ENCODE measurements around the gene UBA5. TPM values are rescaled to one million over a fixed set of nuclear protein-coding genes. Genes with fewer than 3 reads are reported as not detected.
A peak's percentile ranks its signal among the peaks of the same experiment; 100 is the strongest.

The UBA5 gene
- total RNA-seq, 1 donor from 2014 or later = 36.2 TPM

GRCh38 chr3:132642539-132642847 is 17.6 kb upstream of the UBA5 start:
- Histone ChIP-seq H3K4me1 (ENCODE audit: insufficient read depth, low read length) (peaks cover 6% of the 10 kb centered on the region), H3K4me3 (ENCODE audit: insufficient read depth, low read depth, low read length) (no peak overlapping the region)
- no peak for FAIRE-seq

GRCh38 chr3:132643366-132643765 is 16.8 kb upstream of the UBA5 start:
- Mint-ChIP-seq H3K9me3 (ENCODE audit: unreplicated experiment) (no peaks in the 10 kb centered on the region), H3K4me1 (ENCODE audit: low read depth, unreplicated experiment) (peaks cover 2% of the 10 kb centered on the region), H3K27me3 (ENCODE audit: low read depth, unreplicated experiment) (no peaks in the 10 kb centered on the region), H3K36me3 (ENCODE audit: low read depth, unreplicated experiment) (no peaks in the 10 kb centered on the region), H3K27ac (ENCODE audit: unreplicated experiment) (no peak overlapping the region), H3K4me3 (ENCODE audit: unreplicated experiment) (no peak overlapping the region)
- Histone ChIP-seq H3K4me1 (ENCODE audit: insufficient read depth, low read length) (peaks cover 6% of the 10 kb centered on the region), H3K79me2 (ENCODE audit: insufficient read depth, low read length) (no peaks in the 10 kb centered on the region), H3K4me2 (ENCODE audit: low read length) (no peak overlapping the region), H3K9ac (ENCODE audit: low read length) (no peak overlapping the region), H3K27ac (ENCODE audit: low read depth, low read length) (no peak overlapping the region), H3K9me3 (ENCODE audit: insufficient read depth, low read depth, low read length) (no peaks in the 10 kb centered on the region), H4K20me1 (ENCODE audit: insufficient read depth, low read length) (no peaks in the 10 kb centered on the region), H3K27me3 (ENCODE audit: insufficient read depth, low read length) (no peaks in the 10 kb centered on the region), H3K36me3 (ENCODE audit: insufficient read depth, low read length) (no peaks in the 10 kb centered on the region), H3K4me3 (ENCODE audit: insufficient read depth, low read depth, low read length) (no peak overlapping the region), H2AFZ (ENCODE audit: low read depth, low read length) (no peak overlapping the region)
- TF ChIP-seq CTCF (IDR thresholded peaks at IDR 0.05; ENCODE audit: insufficient read depth, low read depth, low read length) = no peak
- no peak for TF ChIP-seq EZH2 (IDR thresholded peaks at IDR 0.05; ENCODE audit: insufficient read depth, low read length)
- DNase-seq (ENCODE audit: low read depth) = no peak
- no peak for FAIRE-seq

More at GRCh38 chr3:132642539-132642847, 17.6 kb upstream of the UBA5 start:
- no peaks in the 10 kb centered on the region for H3K36me3 ChIP-seq (ENCODE audit: insufficient read depth, low read length)
- H3K4me3 Mint-ChIP-seq (ENCODE audit: unreplicated experiment) = no peak overlapping the region
- H3K4me2 ChIP-seq (ENCODE audit: low read length) = no peak overlapping the region
- H3K36me3 Mint-ChIP-seq (ENCODE audit: low read depth, unreplicated experiment) = no peaks in the 10 kb centered on the region
- no peak overlapping the region for H3K27ac Mint-ChIP-seq (ENCODE audit: unreplicated experiment)
- no peak overlapping the region for H3K27ac ChIP-seq (ENCODE audit: low read depth, low read length)
- H2AFZ ChIP-seq (ENCODE audit: low read depth, low read length) = no peak overlapping the region
- no peaks in the 10 kb centered on the region for H3K27me3 ChIP-seq (ENCODE audit: insufficient read depth, low read length)
- no peak for DNase-seq (ENCODE audit: low read depth)
- peaks cover 2% of the 10 kb centered on the region for H3K4me1 Mint-ChIP-seq (ENCODE audit: low read depth, unreplicated experiment)
- H3K9me3 Mint-ChIP-seq (ENCODE audit: unreplicated experiment) = no peaks in the 10 kb centered on the region
- H3K79me2 ChIP-seq (ENCODE audit: insufficient read depth, low read length) = no peaks in the 10 kb centered on the region
- no peaks in the 10 kb centered on the region for H3K9me3 ChIP-seq (ENCODE audit: insufficient read depth, low read depth, low read length)
- no peaks in the 10 kb centered on the region for H3K27me3 Mint-ChIP-seq (ENCODE audit: low read depth, unreplicated experiment)
- TF ChIP-seq CTCF (IDR thresholded peaks at IDR 0.05; ENCODE audit: insufficient read depth, low read depth, low read length) (no peak), EZH2 (IDR thresholded peaks at IDR 0.05; ENCODE audit: insufficient read depth, low read length) (no peak)
- no peaks in the 10 kb centered on the region for H4K20me1 ChIP-seq (ENCODE audit: insufficient read depth, low read length)
- H3K9ac ChIP-seq (ENCODE audit: low read length) = no peak overlapping the region

- H3K9me3 ChIP-seq (ENCODE audit: insufficient read depth, low read depth, low read length) = no peaks in the 10 kb centered on the region
- no peak overlapping the region for H2AFZ ChIP-seq (ENCODE audit: low read depth, low read length)
- no peaks in the 10 kb centered on the region for H3K27me3 ChIP-seq (ENCODE audit: insufficient read depth, low read length)
- no peak for DNase-seq (ENCODE audit: low read depth)
- peak; percentile 56 for FAIRE-seq
- TF ChIP-seq CTCF (IDR thresholded peaks at IDR 0.05; ENCODE audit: insufficient read depth, low read depth, low read length) = no peak
- TF ChIP-seq EZH2 (IDR thresholded peaks at IDR 0.05; ENCODE audit: insufficient read depth, low read length) = no peak
- no peak overlapping the region for H3K4me3 ChIP-seq (ENCODE audit: insufficient read depth, low read depth, low read length)
- Mint-ChIP-seq H3K27ac (ENCODE audit: unreplicated experiment) (no peak overlapping the region), H3K9me3 (ENCODE audit: unreplicated experiment) (no peaks in the 10 kb centered on the region), H3K36me3 (ENCODE audit: low read depth, unreplicated experiment) (no peaks in the 10 kb centered on the region), H3K4me3 (ENCODE audit: unreplicated experiment) (no peak overlapping the region), H3K27me3 (ENCODE audit: low read depth, unreplicated experiment) (no peaks in the 10 kb centered on the region), H3K4me1 (ENCODE audit: low read depth, unreplicated experiment) (peaks cover 2% of the 10 kb centered on the region)
- H3K4me2 ChIP-seq (ENCODE audit: low read length) = no peak overlapping the region
- H3K27ac ChIP-seq (ENCODE audit: low read depth, low read length) = no peak overlapping the region
- no peaks in the 10 kb centered on the region for H3K79me2 ChIP-seq (ENCODE audit: insufficient read depth, low read length)
- H4K20me1 ChIP-seq (ENCODE audit: insufficient read depth, low read length) = no peaks in the 10 kb centered on the region
- peaks cover 6% of the 10 kb centered on the region for H3K4me1 ChIP-seq (ENCODE audit: insufficient read depth, low read length)
- no peak overlapping the region for H3K9ac ChIP-seq (ENCODE audit: low read length)
- no peaks in the 10 kb centered on the region for H3K36me3 ChIP-seq (ENCODE audit: insufficient read depth, low read length)
Measured at GRCh38 chr3:132645058-132645457, 15.1 kb upstream of the UBA5 start.

Measured in astrocyte (in vitro differentiated cells and primary cell).